ENCODE measurements around the gene WWP2.

GRCh38 chr16:69762814-69763598 lies 874 bp downstream of the WWP2 start:
- TF ChIP-seq CTCF (IDR thresholded peaks at IDR 0.05): no peak
- no peak for TF ChIP-seq POLR2A (IDR thresholded peaks at IDR 0.05)

Data from esophagus squamous epithelium (tissue), 4 donors.